Pancreas (tissue), 10 donors: ENCODE results near the gene MTUS2. TPM values are rescaled to one million over a fixed set of nuclear protein-coding genes. Genes with fewer than 3 reads are reported as not detected.

Experiments
- ATAC-seq, 4 donors: fragments of 200-7000 bp; cut with Tn5 transposase; one replicate each; pipeline versions ENCODE4 v1.8.0 to v1.9.1; 2020; ENCODE audit warnings: mild to moderate bottlenecking in 4 of 4, moderate library complexity in 4 of 4
- DNase-seq, 6 donors: peaks; one replicate each; pipeline ENCODE4 v3.0.0-alpha.2; 2020
- FAIRE-seq: peaks from 2 replicates; lab custom pipeline; 2012; peaks lifted over from hg19 to GRCh38; lab: Jason Lieb, UNC
- H3K27ac ChIP-seq, 4 donors: fragments of 200-600 bp; sonication (generic); 1 replicate in 3 of 4; 2 replicates in 1 of 4; pipeline versions ENCODE4 v1.5.0 to v1.8.0; 2020
- H3K27me3 ChIP-seq, 4 donors: fragments of 200-600 bp; one replicate each; pipeline ENCODE4 v1.8.0; 2021
- H3K36me3 ChIP-seq, 3 donors: fragments of 200-600 bp; sonication (generic) in 1 of 3; one replicate each; pipeline versions ENCODE4 v1.5.0 to v1.8.0; 2020 to 2021
- H3K4me1 ChIP-seq, 3 donors: fragments of 200-600 bp; one replicate each; pipeline ENCODE4 v1.8.0; 2021
- H3K4me3 ChIP-seq, 4 donors: fragments of 200-600 bp; sonication (generic) in 2 of 4; one replicate each; pipeline versions ENCODE4 v1.5.0 to v1.8.0; 2020 to 2021
- H3K9me3 ChIP-seq, 4 donors: fragments of 200-600 bp; one replicate each; pipeline ENCODE4 v1.8.0; 2021
- CTCF ChIP-seq, 4 donors: fragments of 200-600 bp; sonication (generic) in 3 of 4; IDR thresholded peaks; one replicate each; pipeline versions ENCODE4 v1.5.0 to v1.8.0; 2021; ENCODE audit warnings: antibody characterized with exemption in 4 of 4
- WGBS, 2 donors: extraction: QIAGEN DNeasy Blood & Tissue Kit; methylation state at CpG; one replicate each; pipeline ENCODE4 v1.1.7; 2013; 5-methylcytosine and 5-hydroxymethylcytosine counted together
- intact Hi-C, 3 donors: fragments of 100-400 bp; cut with DNase I; formaldehyde crosslinking; loops; one replicate each; pipeline versions ENCODE4 v1.11.1 to v1.14.2; 2022
- polyA plus RNA-seq, 2 donors: library from polyadenylated mRNA; stranded (reverse); fragments of 200-250 nt; gene quantifications; one replicate each; pipeline ENCODE4 v1.2.3, GENCODE V29; 2013
- total RNA-seq, 6 donors: library from RNA; stranded (reverse); fragmentation: NEBNext Ultra II Directional in 4 of 6; extraction: Animal tissue kit (Norgen Biotek cat#: 25700) in 4 of 6; gene quantifications; one replicate each; pipeline versions ENCODE4 v1.2.1 to v1.2.4, GENCODE V29; 2021 to 2023
- donor health status: healthy with polysubstance abuse.
- donor health status: DM: no; HTN: no; CAD: no; lungs with moderate emphysema.
- donor health status: DM: no; HTN: no; CAD: no.
- donor health status: control.
- donor health status: control.
- donor health status: Bipolar disorder and iron deficiency.
- donor health status: DM: yes; HTN: yes; CAD: no.
- donor health status: DM: no; HTN: no; CAD: no.
- donor health status: DM: no; HTN: no; CAD: no.
- donor health status: DM: yes; HTN: yes; CAD: no.

MTUS2 gene
- total and polyA plus RNA-seq, 8 donors: 2.2 to 9.0 (median 4.8) TPM

DNA sequence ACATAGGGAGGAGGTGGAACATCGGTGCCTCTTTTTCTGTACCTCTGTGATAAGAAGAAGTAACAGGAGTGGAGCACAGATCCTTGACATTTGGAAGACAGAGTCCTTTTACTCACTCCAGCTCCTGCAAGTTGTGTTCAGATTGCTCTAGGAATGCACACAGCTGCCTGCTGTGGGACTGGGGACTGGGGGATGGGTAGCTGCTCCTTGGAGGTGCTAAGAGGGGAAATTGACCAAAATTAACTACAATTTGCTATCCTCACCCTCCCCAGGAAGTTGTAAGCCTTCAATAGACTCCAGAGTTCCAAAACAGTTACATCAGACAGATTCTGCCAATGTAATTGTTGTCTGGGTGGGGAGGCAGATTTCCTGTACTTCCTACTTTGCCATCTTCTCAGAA is 317.9 kb downstream of the MTUS2 start:
- intact Hi-C loops: no loop called here
- FAIRE-seq: no peak
- no peaks in the 10 kb centered on the region for H3K36me3 ChIP-seq
- H3K4me3 ChIP-seq: no peak overlapping the region
- ATAC-seq: no peak
- 78 to 88% methylated on average over 1 of the region's 1 CpG for WGBS, 2 donors
- no peak overlapping the region for H3K27ac ChIP-seq
- TF ChIP-seq CTCF (IDR thresholded peaks at IDR 0.05): no peak
- no peaks in the 10 kb centered on the region for H3K27me3 ChIP-seq
- H3K9me3 ChIP-seq: no peaks in the 10 kb centered on the region
- no peaks in the 10 kb centered on the region for H3K4me1 ChIP-seq
- DNase-seq: no peak

GRCh38 chr13:29140277-29140676 is 320.1 kb downstream of the MTUS2 start:
- H3K4me1 ChIP-seq: no peaks in the 10 kb centered on the region
- H3K27me3 ChIP-seq: no peaks in the 10 kb centered on the region
- FAIRE-seq (no peak), ATAC-seq (no peak), DNase-seq (no peak)
- no peak for TF ChIP-seq CTCF (IDR thresholded peaks at IDR 0.05)
- H3K4me3 ChIP-seq: no peak overlapping the region
- intact Hi-C loops: no loop called here
- H3K27ac ChIP-seq: no peak overlapping the region
- WGBS, 2 donors: 13 to 22% methylated on average over 4 of the region's 4 CpGs
- no peaks in the 10 kb centered on the region for H3K9me3 ChIP-seq
- no peaks in the 10 kb centered on the region for H3K36me3 ChIP-seq

DNA sequence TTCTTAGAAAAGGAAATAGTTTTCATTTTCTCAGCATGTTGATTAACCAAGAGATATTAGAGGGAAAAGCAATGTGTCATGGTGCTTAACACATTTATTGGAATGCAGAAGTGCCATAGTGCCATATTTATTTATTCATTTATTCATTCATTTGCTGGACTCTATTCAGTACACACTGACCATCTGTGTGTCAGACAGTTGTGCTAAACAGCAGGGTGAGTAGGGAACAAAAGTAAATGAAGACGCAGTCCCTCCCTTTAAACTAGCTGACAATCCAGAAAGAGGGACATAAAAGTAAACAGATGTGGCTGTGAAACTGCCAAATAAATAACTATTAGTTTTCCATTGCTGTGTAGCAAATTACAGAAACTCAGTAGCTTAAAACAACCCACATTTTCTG is 323.7 kb downstream of the MTUS2 start:
- WGBS, 2 donors: 51 to 66% methylated on average over 1 of the region's 1 CpG
- H3K4me3 ChIP-seq: no peak overlapping the region
- H3K4me1 ChIP-seq: no peaks in the 10 kb centered on the region
- no peaks in the 10 kb centered on the region for H3K27me3 ChIP-seq
- DNase-seq (no peak), ATAC-seq (no peak), FAIRE-seq (no peak)
- H3K27ac ChIP-seq: no peak overlapping the region
- H3K36me3 ChIP-seq: no peaks in the 10 kb centered on the region
- no peak for TF ChIP-seq CTCF (IDR thresholded peaks at IDR 0.05)
- H3K9me3 ChIP-seq: no peaks in the 10 kb centered on the region
- intact Hi-C loops: no loop called here

DNA sequence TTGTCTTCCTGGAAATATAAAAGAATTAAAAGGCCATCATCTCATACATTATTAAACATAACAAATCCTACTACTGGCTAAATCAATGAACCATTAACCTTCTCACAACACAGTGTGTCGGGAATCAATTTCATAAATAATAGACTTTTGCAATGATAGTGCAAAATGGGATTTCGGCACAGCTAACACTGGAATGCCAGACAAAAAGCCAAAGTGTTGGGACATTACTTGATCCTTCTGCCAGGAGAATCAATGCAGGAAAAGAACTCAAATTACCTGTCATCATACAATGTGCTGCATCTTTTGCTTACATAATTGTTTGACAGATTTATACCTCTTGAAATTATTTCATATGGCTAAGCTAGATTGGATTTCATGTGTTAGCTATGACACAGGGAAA is 334.3 kb downstream of the MTUS2 start:
- Histone ChIP-seq H3K4me3 (no peak overlapping the region), H3K4me1 (no peaks in the 10 kb centered on the region), H3K27ac (no peak overlapping the region), H3K9me3 (no peaks in the 10 kb centered on the region), H3K27me3 (no peaks in the 10 kb centered on the region), H3K36me3 (no peaks in the 10 kb centered on the region)
- DNase-seq (no peak), ATAC-seq (no peak), FAIRE-seq (no peak)
- 63 to 80% methylated on average over 2 of the region's 2 CpGs for WGBS, 2 donors
- intact Hi-C loops: no loop called here
- TF ChIP-seq CTCF (IDR thresholded peaks at IDR 0.05): no peak

GRCh38 chr13:29156136-29156535 is 336.0 kb downstream of the MTUS2 start:
- intact Hi-C loops: no loop called here
- ATAC-seq (no peak), FAIRE-seq (no peak), DNase-seq (no peak)
- Histone ChIP-seq H3K4me1 (no peaks in the 10 kb centered on the region), H3K9me3 (no peaks in the 10 kb centered on the region), H3K27ac (no peak overlapping the region), H3K36me3 (no peaks in the 10 kb centered on the region), H3K4me3 (no peak overlapping the region), H3K27me3 (no peaks in the 10 kb centered on the region)
- no peak for TF ChIP-seq CTCF (IDR thresholded peaks at IDR 0.05)
- 17 to 35% methylated on average over 1 of the region's 1 CpG for WGBS, 2 donors
